22Rv1 (cell line): ENCODE data around the gene SCAPER.

Experiments
- CTCF ChIP-seq: fragments of 450-650 bp; IDR thresholded peaks from 2 replicates; pipeline ENCODE4 v1.5.1; 2017; ENCODE audit warnings: mild to moderate bottlenecking
- ZFX ChIP-seq: fragments of 450-650 bp; IDR thresholded peaks from 2 replicates; pipeline ENCODE4 v1.6.1; 2017; ENCODE audit warnings: antibody characterized with exemption, borderline replicate concordance

DNA sequence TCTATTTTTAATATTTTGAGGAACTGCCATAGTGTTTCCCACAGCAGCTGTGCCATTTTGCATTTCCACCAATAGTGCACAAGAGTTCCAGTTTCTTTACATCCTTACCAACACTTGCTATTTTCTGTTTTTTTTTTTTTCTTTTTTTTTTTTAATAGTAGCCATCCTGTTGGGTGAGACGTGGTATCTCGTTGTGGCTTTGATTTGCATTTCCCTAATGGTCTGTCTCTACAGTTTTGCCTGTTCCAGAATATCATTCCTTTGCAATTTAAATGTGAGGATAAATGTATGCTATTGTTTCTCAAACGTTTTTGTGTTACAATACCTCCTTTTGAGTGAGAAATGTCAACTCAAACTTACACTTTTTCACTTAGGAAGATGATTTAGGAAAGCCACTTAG lies 48.8 kb upstream of the SCAPER start:
- TF ChIP-seq CTCF, result no peak
- no peak for TF ChIP-seq ZFX
